HG03460 (cell line): ENCODE measurements around the gene ADAMTSL4.
"Not testable (repeated sequence)": the region's sequence is repeated elsewhere in the genome, so short reads cannot be mapped to it uniquely, and the experiment has no call there.

ENCODE experiments used
- ATAC-seq: cut with Tn5 transposase; IDR thresholded peaks from one replicate; pipeline ENCODE4 v1.9.1; 2021; ENCODE audit not compliant: unreplicated experiment

The ADAMTSL4 gene

GRCh38 chr1:150566589-150567340, 17.6 kb downstream of the ADAMTSL4 start:
- ATAC-seq: no peak

GRCh38 chr1:150567341-150567716, 18.1 kb downstream of the ADAMTSL4 start:
- ATAC-seq: peak; percentile 31

- ATAC-seq: peak; percentile 9
Measured at GRCh38 chr1:150567717-150568593, 18.7 kb downstream of the ADAMTSL4 start.

GRCh38 chr1:150568594-150568966, 19.4 kb downstream of the ADAMTSL4 start:
- no peak for ATAC-seq

- ATAC-seq: no peak
Measured at GRCh38 chr1:150572918-150573647, 23.9 kb downstream of the ADAMTSL4 start.

- ATAC-seq: not testable (repeated sequence)
Measured at GRCh38 chr1:150573648-150574071, 24.5 kb downstream of the ADAMTSL4 start.

GRCh38 chr1:150574260-150575071, 25.3 kb downstream of the ADAMTSL4 start:
- ATAC-seq: no peak

- ATAC-seq: no peak
Measured at GRCh38 chr1:150575072-150575489, 25.9 kb downstream of the ADAMTSL4 start.

GRCh38 chr1:150575518-150576366, 26.5 kb downstream of the ADAMTSL4 start:
- no peak for ATAC-seq

GRCh38 chr1:150576367-150576711, 27.1 kb downstream of the ADAMTSL4 start:
- ATAC-seq: no peak

- no peak for ATAC-seq
Measured at GRCh38 chr1:150576794-150577556, 27.8 kb downstream of the ADAMTSL4 start.

GRCh38 chr1:150577557-150578271, 28.5 kb downstream of the ADAMTSL4 start:
- no peak for ATAC-seq

- no peak for ATAC-seq
Measured at GRCh38 chr1:150578272-150579109, 29.3 kb downstream of the ADAMTSL4 start.

- ATAC-seq: peak; percentile 82
Measured at GRCh38 chr1:150579110-150579944, 30.1 kb downstream of the ADAMTSL4 start, which contains the start of gene MCL1. TSS of gene MCL1 (minus strand) at chr1:150579610. CDS start at chr1:150579530, 80 bp downstream.

GRCh38 chr1:150579945-150580642, 30.9 kb downstream of the ADAMTSL4 start:
- no peak for ATAC-seq

GRCh38 chr1:150580966-150581365, 31.8 kb downstream of the ADAMTSL4 start:
- ATAC-seq: not testable (repeated sequence)
